Mesendoderm (in vitro differentiated cells): ENCODE measurements around the gene MBNL1.

Experiments used
- DNase-seq: peaks from one replicate; pipeline ENCODE4 v3.0.0; 2013
- H2AK5ac ChIP-seq: 2 replicates; pipeline ENCODE4 v1.6.1; 2013; ENCODE audit warnings: low read length, inconsistent platforms
- H2BK120ac ChIP-seq: 2 replicates; pipeline ENCODE4 v1.6.1; 2013; ENCODE audit warnings: low read depth, mild to moderate bottlenecking, low read length, moderate library complexity, mixed read lengths
- H2BK15ac ChIP-seq: replicated peaks from 2 replicates; pipeline ENCODE4 v1.6.1; 2013; ENCODE audit warnings: low read depth, mild to moderate bottlenecking, moderate library complexity
- H2BK5ac ChIP-seq: 2 replicates; pipeline ENCODE4 v1.6.1; 2013; ENCODE audit warnings: low read length, inconsistent platforms
- H3K18ac ChIP-seq: 2 replicates; pipeline ENCODE4 v1.6.1; 2013; ENCODE audit warnings: mild to moderate bottlenecking, low read length, mixed read lengths
- H3K23ac ChIP-seq: one replicate; pipeline ENCODE4 v1.6.1; 2013; ENCODE audit warnings: low read length
- H3K27ac ChIP-seq: 2 replicates; pipeline ENCODE4 v1.5.1; 2013; ENCODE audit warnings: low read depth, mild to moderate bottlenecking, inconsistent platforms, low read length, moderate library complexity
- H3K27me3 ChIP-seq: 2 replicates; pipeline ENCODE4 v1.6.1; 2013; ENCODE audit warnings: low read length, control low read depth, mild to moderate bottlenecking, inconsistent platforms; ENCODE audit not compliant: insufficient read depth, poor library complexity
- H3K36me3 ChIP-seq: 2 replicates; pipeline ENCODE4 v1.6.1; 2013; ENCODE audit warnings: low read length, inconsistent platforms; ENCODE audit not compliant: control insufficient read depth, insufficient read depth
- H3K4ac ChIP-seq: one replicate; pipeline ENCODE4 v1.6.1; 2013; ENCODE audit warnings: low read depth, mild to moderate bottlenecking, low read length, moderate library complexity
- H3K4me1 ChIP-seq: 2 replicates; pipeline ENCODE4 v1.6.1; 2013; ENCODE audit warnings: low read depth, low read length, inconsistent platforms; ENCODE audit not compliant: control insufficient read depth
- H3K4me2 ChIP-seq: 2 replicates; pipeline ENCODE4 v1.6.1; 2013; ENCODE audit warnings: low read length
- H3K4me3 ChIP-seq: 2 replicates; pipeline ENCODE4 v1.5.1; 2013; ENCODE audit warnings: mild to moderate bottlenecking, low read length
- H3K56ac ChIP-seq: one replicate; pipeline ENCODE4 v1.6.1; 2013; ENCODE audit warnings: low read length
- H3K79me1 ChIP-seq: 2 replicates; pipeline ENCODE4 v1.6.1; 2013; ENCODE audit warnings: low read length, inconsistent platforms
- H3K79me2 ChIP-seq: 2 replicates; pipeline ENCODE4 v1.6.1; 2013; ENCODE audit warnings: mild to moderate bottlenecking, low read length; ENCODE audit not compliant: control insufficient read depth, insufficient read depth
- H3K9ac ChIP-seq: 2 replicates; pipeline ENCODE4 v1.6.1; 2013; ENCODE audit warnings: low read length, inconsistent platforms
- H4K5ac ChIP-seq: one replicate; pipeline ENCODE4 v1.6.1; 2013; ENCODE audit warnings: low read length
- H4K8ac ChIP-seq: one replicate; pipeline ENCODE4 v1.6.1; 2013; ENCODE audit warnings: low read depth, mild to moderate bottlenecking, control low read depth, low read length, moderate library complexity
- WGBS: extraction: QIAGEN DNeasy Blood & Tissue Kit; methylation state at CpG from one replicate; pipeline ENCODE4 v1.1.7; 2013; ENCODE audit warnings: low lambda C conversion rate, missing lambda C conversion rate; ENCODE audit not compliant: insufficient coverage; ENCODE audit errors: extremely low coverage; 5-methylcytosine and 5-hydroxymethylcytosine counted together

The MBNL1 gene

GRCh38 chr3:152272771-152273242, 4.1 kb downstream of the MBNL1 start:
- H2BK120ac ChIP-seq, result no peak overlapping the region
- H3K4me3 ChIP-seq, result no peak overlapping the region

GRCh38 chr3:152276681-152277080, 8.0 kb downstream of the MBNL1 start:
- no peak for DNase-seq

More at GRCh38 chr3:152272771-152273242, 4.1 kb downstream of the MBNL1 start:
- peaks cover 2% of the 10 kb centered on the region for H3K27me3 ChIP-seq
- H3K36me3 ChIP-seq, result no peaks in the 10 kb centered on the region
- no peak overlapping the region for H3K18ac ChIP-seq
- H2BK5ac ChIP-seq, result no peak overlapping the region
- H3K79me1 ChIP-seq, result no peaks in the 10 kb centered on the region
- DNase-seq, result no peak
- WGBS, result no CpG with 5 or more reads among the region's 3 CpGs
- H3K56ac ChIP-seq, result no peak overlapping the region
- no peak overlapping the region for H3K4me2 ChIP-seq
- H3K9ac ChIP-seq, result no peak overlapping the region
- no peak overlapping the region for H3K4ac ChIP-seq
- H2AK5ac ChIP-seq, result no peak overlapping the region
- peaks cover 6% of the 10 kb centered on the region for H3K79me2 ChIP-seq
- no peak overlapping the region for H4K5ac ChIP-seq
- no peak overlapping the region for H4K8ac ChIP-seq
- H2BK15ac ChIP-seq, result no peak overlapping the region
- H3K23ac ChIP-seq, result no peak overlapping the region
- no peak overlapping the region for H3K27ac ChIP-seq
- H3K4me1 ChIP-seq, result no peaks in the 10 kb centered on the region

GRCh38 chr3:152277198-152277597, 8.5 kb downstream of the MBNL1 start:
- Histone ChIP-seq H3K4me2 (no peak overlapping the region), H3K4me3 (no peak overlapping the region), H3K27ac (no peak overlapping the region), H2BK5ac (no peak overlapping the region), H4K5ac (no peak overlapping the region), H3K79me1 (no peaks in the 10 kb centered on the region), H3K56ac (no peak overlapping the region), H3K18ac (no peak overlapping the region), H3K79me2 (peaks cover 2% of the 10 kb centered on the region), H3K23ac (no peak overlapping the region), H2BK120ac (no peak overlapping the region), H3K9ac (no peak overlapping the region), H3K4me1 (peaks cover 2% of the 10 kb centered on the region), H3K27me3 (no peaks in the 10 kb centered on the region), H2BK15ac (no peak overlapping the region), H2AK5ac (no peak overlapping the region), H3K36me3 (no peaks in the 10 kb centered on the region), H3K4ac (no peak overlapping the region), H4K8ac (no peak overlapping the region)
- WGBS, result no CpG with 5 or more reads among the region's 1 CpG
- no peak for DNase-seq

More at GRCh38 chr3:152276681-152277080, 8.0 kb downstream of the MBNL1 start:
- Histone ChIP-seq H2BK15ac (no peak overlapping the region), H3K4me2 (no peak overlapping the region), H3K27me3 (no peaks in the 10 kb centered on the region), H2BK5ac (no peak overlapping the region), H4K5ac (no peak overlapping the region), H2BK120ac (no peak overlapping the region), H3K23ac (no peak overlapping the region), H3K18ac (no peak overlapping the region), H3K9ac (no peak overlapping the region), H2AK5ac (no peak overlapping the region), H3K4me1 (peaks cover 2% of the 10 kb centered on the region), H3K79me2 (peaks cover 2% of the 10 kb centered on the region), H3K4me3 (no peak overlapping the region), H3K4ac (no peak overlapping the region), H3K56ac (no peak overlapping the region), H3K36me3 (no peaks in the 10 kb centered on the region), H3K27ac (no peak overlapping the region), H4K8ac (no peak overlapping the region), H3K79me1 (no peaks in the 10 kb centered on the region)
- WGBS, result no CpG with 5 or more reads among the region's 1 CpG

- no peak overlapping the region for H2BK15ac ChIP-seq
- no peak overlapping the region for H3K27ac ChIP-seq
- H2AK5ac ChIP-seq, result no peak overlapping the region
- H2BK120ac ChIP-seq, result no peak overlapping the region
- H3K4me3 ChIP-seq, result no peak overlapping the region
- H3K4me1 ChIP-seq, result peaks cover 2% of the 10 kb centered on the region
- H3K23ac ChIP-seq, result no peak overlapping the region
- H3K79me1 ChIP-seq, result no peaks in the 10 kb centered on the region
- no peaks in the 10 kb centered on the region for H3K79me2 ChIP-seq
- no peaks in the 10 kb centered on the region for H3K36me3 ChIP-seq
- H3K4ac ChIP-seq, result no peak overlapping the region
- H4K5ac ChIP-seq, result no peak overlapping the region
- WGBS, result no CpG with 5 or more reads among the region's 6 CpGs
- H2BK5ac ChIP-seq, result no peak overlapping the region
- no peak overlapping the region for H3K9ac ChIP-seq
- no peaks in the 10 kb centered on the region for H3K27me3 ChIP-seq
- no peak overlapping the region for H3K18ac ChIP-seq
- H3K56ac ChIP-seq, result no peak overlapping the region
- no peak overlapping the region for H3K4me2 ChIP-seq
- DNase-seq, result no peak
- H4K8ac ChIP-seq, result no peak overlapping the region
Observed at GRCh38 chr3:152278756-152279427, 10.2 kb downstream of the MBNL1 start.

GRCh38 chr3:152279479-152279878, 10.8 kb downstream of the MBNL1 start:
- Histone ChIP-seq H3K9ac (no peak overlapping the region), H3K4me2 (no peak overlapping the region), H2BK5ac (no peak overlapping the region), H3K4me3 (no peak overlapping the region), H3K4ac (no peak overlapping the region), H3K79me1 (no peaks in the 10 kb centered on the region), H2BK15ac (no peak overlapping the region), H3K56ac (no peak overlapping the region), H3K79me2 (no peaks in the 10 kb centered on the region), H3K4me1 (peaks cover 2% of the 10 kb centered on the region), H4K8ac (no peak overlapping the region), H3K18ac (no peak overlapping the region), H3K27me3 (no peaks in the 10 kb centered on the region), H3K23ac (no peak overlapping the region), H3K36me3 (no peaks in the 10 kb centered on the region), H3K27ac (no peak overlapping the region), H2BK120ac (no peak overlapping the region), H2AK5ac (no peak overlapping the region), H4K5ac (no peak overlapping the region)
- DNase-seq, result no peak
- WGBS, result no CpG with 5 or more reads among the region's 3 CpGs

GRCh38 chr3:152280539-152280938, 11.8 kb downstream of the MBNL1 start:
- no CpG with 5 or more reads among the region's 3 CpGs for WGBS
- Histone ChIP-seq H3K4ac (no peak overlapping the region), H3K9ac (no peak overlapping the region), H3K79me1 (no peaks in the 10 kb centered on the region), H2BK120ac (no peak overlapping the region), H2BK15ac (no peak overlapping the region), H3K27ac (no peak overlapping the region), H3K4me3 (no peak overlapping the region), H2AK5ac (no peak overlapping the region), H3K23ac (no peak overlapping the region), H4K8ac (no peak overlapping the region), H3K27me3 (no peaks in the 10 kb centered on the region), H3K4me2 (no peak overlapping the region), H2BK5ac (no peak overlapping the region), H3K4me1 (peaks cover 2% of the 10 kb centered on the region), H3K56ac (no peak overlapping the region), H3K36me3 (no peaks in the 10 kb centered on the region), H4K5ac (no peak overlapping the region), H3K18ac (no peak overlapping the region), H3K79me2 (no peaks in the 10 kb centered on the region)
- no peak for DNase-seq
